ENCODE measurements around the gene ARHGAP28.

The ARHGAP28 gene

GRCh38 chr18:6854811-6855210 is 125.3 kb downstream of the ARHGAP28 start:
- H3K4me3 ChIP-seq (replicated peaks; ENCODE audit: low read depth, low read length), result no peak overlapping the region
- DNase-seq (ENCODE audit: low read depth), result no peak
- TF ChIP-seq, protein P1, sequence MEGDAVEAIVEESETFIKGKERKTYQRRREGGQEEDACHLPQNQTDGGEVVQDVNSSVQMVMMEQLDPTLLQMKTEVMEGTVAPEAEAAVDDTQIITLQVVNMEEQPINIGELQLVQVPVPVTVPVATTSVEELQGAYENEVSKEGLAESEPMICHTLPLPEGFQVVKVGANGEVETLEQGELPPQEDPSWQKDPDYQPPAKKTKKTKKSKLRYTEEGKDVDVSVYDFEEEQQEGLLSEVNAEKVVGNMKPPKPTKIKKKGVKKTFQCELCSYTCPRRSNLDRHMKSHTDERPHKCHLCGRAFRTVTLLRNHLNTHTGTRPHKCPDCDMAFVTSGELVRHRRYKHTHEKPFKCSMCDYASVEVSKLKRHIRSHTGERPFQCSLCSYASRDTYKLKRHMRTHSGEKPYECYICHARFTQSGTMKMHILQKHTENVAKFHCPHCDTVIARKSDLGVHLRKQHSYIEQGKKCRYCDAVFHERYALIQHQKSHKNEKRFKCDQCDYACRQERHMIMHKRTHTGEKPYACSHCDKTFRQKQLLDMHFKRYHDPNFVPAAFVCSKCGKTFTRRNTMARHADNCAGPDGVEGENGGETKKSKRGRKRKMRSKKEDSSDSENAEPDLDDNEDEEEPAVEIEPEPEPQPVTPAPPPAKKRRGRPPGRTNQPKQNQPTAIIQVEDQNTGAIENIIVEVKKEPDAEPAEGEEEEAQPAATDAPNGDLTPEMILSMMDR (IDR thresholded peaks at IDR 0.05; ENCODE audit: low read length, missing control alignments), result no peak

- no peak for DNase-seq (ENCODE audit: low read depth)
- H3K4me3 ChIP-seq (replicated peaks; ENCODE audit: low read depth, low read length), result no peak overlapping the region
- TF ChIP-seq, protein P1 (IDR thresholded peaks at IDR 0.05; ENCODE audit: low read length, missing control alignments), result no peak
These were observed 126.3 kb downstream of the ARHGAP28 start for GRCh38 chr18:6855767-6856166.

GRCh38 chr18:6857300-6857699 is 127.8 kb downstream of the ARHGAP28 start:
- TF ChIP-seq, protein P1 (IDR thresholded peaks at IDR 0.05; ENCODE audit: low read length, missing control alignments), result no peak
- no peak overlapping the region for H3K4me3 ChIP-seq (replicated peaks; ENCODE audit: low read depth, low read length)
- DNase-seq (ENCODE audit: low read depth), result no peak

DNA sequence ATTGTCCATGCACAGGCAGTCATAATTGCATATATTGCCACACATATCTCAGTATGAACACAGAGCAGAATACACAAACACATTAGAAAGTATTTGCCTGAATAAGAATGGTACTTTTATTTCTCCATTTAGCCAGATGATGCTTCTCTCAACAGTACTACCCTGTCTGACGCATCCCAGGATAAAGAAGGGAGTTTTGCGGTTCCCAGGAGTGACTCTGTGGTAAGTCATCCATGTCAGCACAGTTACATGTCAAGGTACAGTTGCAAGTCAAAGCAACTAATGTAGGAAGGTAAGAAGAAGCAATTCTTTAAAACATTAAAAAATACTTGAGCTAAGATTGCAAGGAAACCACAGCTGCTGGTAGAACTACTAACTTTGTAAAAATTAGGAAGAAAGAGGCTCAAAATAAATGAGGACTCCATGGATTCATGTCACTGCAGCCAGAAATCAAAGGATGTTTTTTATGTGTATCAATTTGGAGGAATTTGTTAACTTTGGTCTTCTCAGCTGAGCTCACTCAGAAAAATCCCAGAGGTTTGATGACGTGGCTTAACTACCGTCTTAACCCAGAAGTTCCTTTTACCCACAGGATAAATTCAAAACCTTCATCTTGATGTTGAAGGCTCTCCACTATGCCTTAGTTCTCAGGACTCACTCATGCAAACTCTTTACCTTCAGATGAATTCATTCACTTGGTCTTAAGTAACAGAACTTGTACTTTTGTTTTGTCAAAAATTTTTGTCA is 130.3 kb downstream of the ARHGAP28 start:
- TF ChIP-seq, protein P1 (IDR thresholded peaks at IDR 0.05; ENCODE audit: low read length, missing control alignments), result no peak
- no peak for DNase-seq (ENCODE audit: low read depth)
- H3K4me3 ChIP-seq (replicated peaks; ENCODE audit: low read depth, low read length), result no peak overlapping the region

GRCh38 chr18:6860804-6861448 is 131.4 kb downstream of the ARHGAP28 start:
- TF ChIP-seq, protein P1 (IDR thresholded peaks at IDR 0.05; ENCODE audit: low read length, missing control alignments), result no peak
- H3K4me3 ChIP-seq (replicated peaks; ENCODE audit: low read depth, low read length), result no peak overlapping the region
- DNase-seq (ENCODE audit: low read depth), result no peak

DNA sequence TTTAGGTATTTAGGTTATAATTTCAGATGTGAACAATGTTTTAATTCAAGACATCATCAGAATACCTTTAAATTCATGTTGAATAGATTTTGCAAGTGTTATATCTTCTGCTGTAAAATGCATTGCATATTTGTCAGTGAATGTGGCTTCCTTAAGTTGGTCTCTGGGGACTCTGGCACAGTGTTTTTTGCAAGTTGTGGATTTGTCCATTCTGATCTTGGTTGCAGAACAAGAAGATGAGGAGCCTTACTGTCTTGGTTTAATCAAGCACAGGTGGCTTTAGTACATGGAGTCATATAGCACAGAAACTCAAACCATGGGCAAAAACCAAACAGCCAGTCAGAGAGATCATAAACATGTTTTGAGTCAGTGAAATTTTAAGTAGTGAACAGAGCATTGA is 135.7 kb downstream of the ARHGAP28 start:
- no peak overlapping the region for H3K4me3 ChIP-seq (replicated peaks; ENCODE audit: low read depth, low read length)
- TF ChIP-seq, protein P1 (IDR thresholded peaks at IDR 0.05; ENCODE audit: low read length, missing control alignments), result no peak
- no peak for DNase-seq (ENCODE audit: low read depth)
